ENCODE data around the gene CYFIP1. TPM values are rescaled to one million over a fixed set of nuclear protein-coding genes. Genes with fewer than 3 reads are reported as not detected.

CYFIP1 gene
- total and polyA plus RNA-seq, 2 donors (not counting 1 experiment from before 2014, with no cell fraction given), result 59.4 to 102 TPM

DNA sequence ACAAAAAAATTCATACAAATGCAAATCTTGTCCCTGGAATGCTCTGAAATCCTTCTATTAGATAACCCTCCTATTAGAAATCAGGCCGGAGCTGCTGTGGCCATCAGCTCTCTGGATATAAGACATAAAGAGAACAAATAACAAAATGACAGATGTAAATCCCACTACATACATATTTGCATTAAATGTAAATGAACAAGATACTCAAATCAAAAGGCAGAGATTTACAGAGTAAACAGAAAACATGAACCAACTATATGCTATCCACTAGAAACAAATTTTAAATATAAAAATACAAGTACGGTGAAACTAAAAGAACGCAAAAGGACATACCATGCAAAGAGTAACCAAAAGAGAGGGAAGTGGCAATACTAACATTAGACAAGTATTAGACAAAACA is 10.7 kb downstream of the CYFIP1 start:
- Histone ChIP-seq H3K27ac (ENCODE audit: insufficient read depth, low read length) (no peak overlapping the region), H3K79me2 (ENCODE audit: control insufficient read depth, insufficient read depth, low read length) (peaks cover 82% of the 10 kb centered on the region), H4K20me1 (ENCODE audit: control insufficient read depth, extremely low read depth, insufficient read depth, low read length) (no peaks in the 10 kb centered on the region), H3K4me2 (ENCODE audit: extremely low read depth, insufficient read depth, low read length) (no peak overlapping the region), H2AFZ (ENCODE audit: low read length) (no peak overlapping the region), H3K9ac (ENCODE audit: insufficient read depth, low read length) (no peak overlapping the region), H3K4me3 (replicated peaks in 1 of 4; ENCODE audit: control extremely low read depth in 1 of 4, insufficient read depth in 1 of 4, low read depth in 3 of 4, low read length in 4 of 4) (no peak overlapping the region), H3K9me3 (ENCODE audit: control insufficient read depth, insufficient read depth, low read depth, low read length) (no peaks in the 10 kb centered on the region), H3K4me1 (ENCODE audit: control insufficient read depth, extremely low read depth, insufficient read depth, low read length) (peaks cover 7% of the 10 kb centered on the region), H3K36me3 (ENCODE audit: control insufficient read depth, insufficient read depth, low read length) (no peaks in the 10 kb centered on the region), H3K27me3 (ENCODE audit: control insufficient read depth, insufficient read depth, low read length) (no peaks in the 10 kb centered on the region)
- DNase-seq (ENCODE audit: low read depth in 2 of 2), result no peak
- TF ChIP-seq, protein P1, sequence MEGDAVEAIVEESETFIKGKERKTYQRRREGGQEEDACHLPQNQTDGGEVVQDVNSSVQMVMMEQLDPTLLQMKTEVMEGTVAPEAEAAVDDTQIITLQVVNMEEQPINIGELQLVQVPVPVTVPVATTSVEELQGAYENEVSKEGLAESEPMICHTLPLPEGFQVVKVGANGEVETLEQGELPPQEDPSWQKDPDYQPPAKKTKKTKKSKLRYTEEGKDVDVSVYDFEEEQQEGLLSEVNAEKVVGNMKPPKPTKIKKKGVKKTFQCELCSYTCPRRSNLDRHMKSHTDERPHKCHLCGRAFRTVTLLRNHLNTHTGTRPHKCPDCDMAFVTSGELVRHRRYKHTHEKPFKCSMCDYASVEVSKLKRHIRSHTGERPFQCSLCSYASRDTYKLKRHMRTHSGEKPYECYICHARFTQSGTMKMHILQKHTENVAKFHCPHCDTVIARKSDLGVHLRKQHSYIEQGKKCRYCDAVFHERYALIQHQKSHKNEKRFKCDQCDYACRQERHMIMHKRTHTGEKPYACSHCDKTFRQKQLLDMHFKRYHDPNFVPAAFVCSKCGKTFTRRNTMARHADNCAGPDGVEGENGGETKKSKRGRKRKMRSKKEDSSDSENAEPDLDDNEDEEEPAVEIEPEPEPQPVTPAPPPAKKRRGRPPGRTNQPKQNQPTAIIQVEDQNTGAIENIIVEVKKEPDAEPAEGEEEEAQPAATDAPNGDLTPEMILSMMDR (conservative IDR thresholded peaks at IDR 0.05 in 1 of 2, IDR thresholded peaks at IDR 0.05 in 1 of 2; ENCODE audit: low read depth in 1 of 2, low read length in 2 of 2), result no peak
- no peak for TF ChIP-seq EZH2 (IDR thresholded peaks at IDR 0.05; ENCODE audit: low read length, missing control alignments)

GRCh38 chr15:22968366-22968765 is 11.8 kb downstream of the CYFIP1 start:
- Histone ChIP-seq H3K4me3 (replicated peaks in 1 of 4; ENCODE audit: control extremely low read depth in 1 of 4, insufficient read depth in 1 of 4, low read depth in 3 of 4, low read length in 4 of 4) (no peak overlapping the region), H3K9me3 (ENCODE audit: control insufficient read depth, insufficient read depth, low read depth, low read length) (no peaks in the 10 kb centered on the region), H3K9ac (ENCODE audit: insufficient read depth, low read length) (no peak overlapping the region), H2AFZ (ENCODE audit: low read length) (no peak overlapping the region), H3K27me3 (ENCODE audit: control insufficient read depth, insufficient read depth, low read length) (no peaks in the 10 kb centered on the region), H4K20me1 (ENCODE audit: control insufficient read depth, extremely low read depth, insufficient read depth, low read length) (no peaks in the 10 kb centered on the region), H3K4me1 (ENCODE audit: control insufficient read depth, extremely low read depth, insufficient read depth, low read length) (peaks cover 10% of the 10 kb centered on the region), H3K4me2 (ENCODE audit: extremely low read depth, insufficient read depth, low read length) (peak overlapping the region; percentile 41), H3K27ac (ENCODE audit: insufficient read depth, low read length) (peak overlapping the region; percentile 55), H3K36me3 (ENCODE audit: control insufficient read depth, insufficient read depth, low read length) (no peaks in the 10 kb centered on the region), H3K79me2 (ENCODE audit: control insufficient read depth, insufficient read depth, low read length) (peaks cover 78% of the 10 kb centered on the region)
- peak; percentile 84 to 96 for DNase-seq (ENCODE audit: low read depth in 2 of 2)
- TF ChIP-seq EZH2 (IDR thresholded peaks at IDR 0.05; ENCODE audit: low read length, missing control alignments), result no peak
- TF ChIP-seq, protein P1 (conservative IDR thresholded peaks at IDR 0.05 in 1 of 2, IDR thresholded peaks at IDR 0.05 in 1 of 2; ENCODE audit: low read depth in 1 of 2, low read length in 2 of 2), result no peak

GRCh38 chr15:22967084-22967770 is 12.9 kb downstream of the CYFIP1 start:
- TF ChIP-seq, protein P1 (conservative IDR thresholded peaks at IDR 0.05 in 1 of 2, IDR thresholded peaks at IDR 0.05 in 1 of 2; ENCODE audit: low read depth in 1 of 2, low read length in 2 of 2), result no peak
- no peak for TF ChIP-seq EZH2 (IDR thresholded peaks at IDR 0.05; ENCODE audit: low read length, missing control alignments)
- Histone ChIP-seq H3K4me2 (ENCODE audit: extremely low read depth, insufficient read depth, low read length) (no peak overlapping the region), H3K4me3 (replicated peaks in 1 of 4; ENCODE audit: control extremely low read depth in 1 of 4, insufficient read depth in 1 of 4, low read depth in 3 of 4, low read length in 4 of 4) (no peak overlapping the region), H3K79me2 (ENCODE audit: control insufficient read depth, insufficient read depth, low read length) (peaks cover 81% of the 10 kb centered on the region), H4K20me1 (ENCODE audit: control insufficient read depth, extremely low read depth, insufficient read depth, low read length) (no peaks in the 10 kb centered on the region), H3K9ac (ENCODE audit: insufficient read depth, low read length) (no peak overlapping the region), H3K27me3 (ENCODE audit: control insufficient read depth, insufficient read depth, low read length) (no peaks in the 10 kb centered on the region), H3K9me3 (ENCODE audit: control insufficient read depth, insufficient read depth, low read depth, low read length) (no peaks in the 10 kb centered on the region), H2AFZ (ENCODE audit: low read length) (no peak overlapping the region), H3K27ac (ENCODE audit: insufficient read depth, low read length) (peak overlapping the region; percentile 31), H3K36me3 (ENCODE audit: control insufficient read depth, insufficient read depth, low read length) (no peaks in the 10 kb centered on the region), H3K4me1 (ENCODE audit: control insufficient read depth, extremely low read depth, insufficient read depth, low read length) (peaks cover 15% of the 10 kb centered on the region)
- no peak for DNase-seq (ENCODE audit: low read depth in 2 of 2)
